ENCODE results near the gene ZNF618.

GRCh38 chr9:113875459-113876150 is 504 bp upstream of the ZNF618 start:
- TF ChIP-seq POLR2A (IDR thresholded peaks at IDR 0.05) (no peak), POLR2AphosphoS5 (IDR thresholded peaks at IDR 0.05) (no peak)
- TF ChIP-seq, protein P1, sequence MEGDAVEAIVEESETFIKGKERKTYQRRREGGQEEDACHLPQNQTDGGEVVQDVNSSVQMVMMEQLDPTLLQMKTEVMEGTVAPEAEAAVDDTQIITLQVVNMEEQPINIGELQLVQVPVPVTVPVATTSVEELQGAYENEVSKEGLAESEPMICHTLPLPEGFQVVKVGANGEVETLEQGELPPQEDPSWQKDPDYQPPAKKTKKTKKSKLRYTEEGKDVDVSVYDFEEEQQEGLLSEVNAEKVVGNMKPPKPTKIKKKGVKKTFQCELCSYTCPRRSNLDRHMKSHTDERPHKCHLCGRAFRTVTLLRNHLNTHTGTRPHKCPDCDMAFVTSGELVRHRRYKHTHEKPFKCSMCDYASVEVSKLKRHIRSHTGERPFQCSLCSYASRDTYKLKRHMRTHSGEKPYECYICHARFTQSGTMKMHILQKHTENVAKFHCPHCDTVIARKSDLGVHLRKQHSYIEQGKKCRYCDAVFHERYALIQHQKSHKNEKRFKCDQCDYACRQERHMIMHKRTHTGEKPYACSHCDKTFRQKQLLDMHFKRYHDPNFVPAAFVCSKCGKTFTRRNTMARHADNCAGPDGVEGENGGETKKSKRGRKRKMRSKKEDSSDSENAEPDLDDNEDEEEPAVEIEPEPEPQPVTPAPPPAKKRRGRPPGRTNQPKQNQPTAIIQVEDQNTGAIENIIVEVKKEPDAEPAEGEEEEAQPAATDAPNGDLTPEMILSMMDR (IDR thresholded peaks at IDR 0.05), result no peak
